Chondrocyte (in vitro differentiated cells): ENCODE results near the gene COQ7. TPM values are rescaled to one million over a fixed set of nuclear protein-coding genes. Genes with fewer than 3 reads are reported as not detected.

Source experiments
- DNase-seq: peaks from one replicate; pipeline ENCODE4 v3.0.0; 2021; ENCODE audit warnings: mixed read lengths, low spot score
- H3K27ac Mint-ChIP-seq: one replicate; pipeline ENCODE4 v1.8.0; 2021; ENCODE audit warnings: mild to moderate bottlenecking, moderate library complexity, mixed read lengths; ENCODE audit not compliant: unreplicated experiment
- H3K27me3 Mint-ChIP-seq: 2 replicates; pipeline ENCODE4 v1.8.0; 2021; ENCODE audit warnings: low read depth, mixed read lengths
- H3K36me3 Mint-ChIP-seq: 2 replicates; pipeline ENCODE4 v1.8.0; 2021; ENCODE audit warnings: low read depth, mixed read lengths
- H3K4me1 Mint-ChIP-seq: 2 replicates; pipeline ENCODE4 v1.8.0; 2021; ENCODE audit warnings: low read depth, mild to moderate bottlenecking, mixed read lengths
- H3K4me3 Mint-ChIP-seq: one replicate; pipeline ENCODE4 v1.8.0; 2021; ENCODE audit warnings: mild to moderate bottlenecking, moderate library complexity, mixed read lengths; ENCODE audit not compliant: unreplicated experiment
- H3K9me3 Mint-ChIP-seq: 2 replicates; pipeline ENCODE4 v1.8.0; 2021; ENCODE audit warnings: low read depth, mixed read lengths
- total RNA-seq: library from RNA; stranded (reverse); gene quantifications from 3 replicates; pipeline ENCODE4 v1.2.1, GENCODE V29; 2021
- TF ChIP-seq, protein P1 (sequence below): fragments of 200-600 bp; sonication (generic); IDR thresholded peaks from 2 replicates; pipeline ENCODE4 v1.5.0; 2021; ENCODE audit warnings: antibody characterized with exemption, mild to moderate bottlenecking, moderate library complexity

The COQ7 gene
- total RNA-seq, 1 donor from 2014 or later = 20.7 TPM

DNA sequence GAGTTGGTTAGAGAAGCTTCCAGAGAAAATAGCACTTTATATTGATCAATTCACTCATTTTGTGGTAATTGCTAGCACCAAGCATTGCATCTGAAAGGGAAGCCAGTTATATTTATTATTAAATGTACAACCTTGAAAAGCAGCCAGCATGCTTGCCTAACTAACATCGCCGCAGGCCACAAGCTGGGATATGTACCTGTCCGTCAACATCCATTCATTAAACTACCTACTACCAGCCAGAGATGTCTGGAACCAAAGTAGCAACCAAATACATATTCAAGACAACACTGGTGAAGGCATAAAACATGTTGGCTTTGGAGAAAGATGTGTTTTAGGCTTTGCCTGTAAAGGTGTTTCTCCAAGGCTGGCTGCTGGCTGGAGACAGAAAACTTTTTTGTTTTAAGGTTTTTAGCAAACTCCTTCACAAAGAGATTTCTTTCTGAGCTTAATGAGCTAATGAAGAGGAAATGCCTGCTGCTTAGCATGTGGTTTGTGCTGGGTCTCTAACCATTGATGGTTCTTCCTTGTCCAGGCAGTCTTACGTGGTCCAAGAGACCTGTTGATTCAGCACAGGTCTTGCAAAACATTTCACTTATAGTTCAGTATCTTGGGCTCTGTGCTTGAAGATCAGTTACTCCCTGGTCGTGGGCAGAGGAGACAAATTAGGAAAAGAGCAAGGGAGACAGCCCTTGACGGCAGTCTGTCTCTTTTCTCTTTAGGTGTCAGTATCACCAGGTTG is 49.5 kb downstream of the COQ7 start:
- Mint-ChIP-seq H3K36me3 (peaks cover 6% of the 10 kb centered on the region), H3K27me3 (no peaks in the 10 kb centered on the region), H3K9me3 (no peaks in the 10 kb centered on the region), H3K4me3 (peak overlapping the region; percentile 26), H3K4me1 (peaks cover 63% of the 10 kb centered on the region), H3K27ac (peak overlapping the region; percentile 85)
- DNase-seq = no peak
- TF ChIP-seq, protein P1, sequence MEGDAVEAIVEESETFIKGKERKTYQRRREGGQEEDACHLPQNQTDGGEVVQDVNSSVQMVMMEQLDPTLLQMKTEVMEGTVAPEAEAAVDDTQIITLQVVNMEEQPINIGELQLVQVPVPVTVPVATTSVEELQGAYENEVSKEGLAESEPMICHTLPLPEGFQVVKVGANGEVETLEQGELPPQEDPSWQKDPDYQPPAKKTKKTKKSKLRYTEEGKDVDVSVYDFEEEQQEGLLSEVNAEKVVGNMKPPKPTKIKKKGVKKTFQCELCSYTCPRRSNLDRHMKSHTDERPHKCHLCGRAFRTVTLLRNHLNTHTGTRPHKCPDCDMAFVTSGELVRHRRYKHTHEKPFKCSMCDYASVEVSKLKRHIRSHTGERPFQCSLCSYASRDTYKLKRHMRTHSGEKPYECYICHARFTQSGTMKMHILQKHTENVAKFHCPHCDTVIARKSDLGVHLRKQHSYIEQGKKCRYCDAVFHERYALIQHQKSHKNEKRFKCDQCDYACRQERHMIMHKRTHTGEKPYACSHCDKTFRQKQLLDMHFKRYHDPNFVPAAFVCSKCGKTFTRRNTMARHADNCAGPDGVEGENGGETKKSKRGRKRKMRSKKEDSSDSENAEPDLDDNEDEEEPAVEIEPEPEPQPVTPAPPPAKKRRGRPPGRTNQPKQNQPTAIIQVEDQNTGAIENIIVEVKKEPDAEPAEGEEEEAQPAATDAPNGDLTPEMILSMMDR = no peak

DNA sequence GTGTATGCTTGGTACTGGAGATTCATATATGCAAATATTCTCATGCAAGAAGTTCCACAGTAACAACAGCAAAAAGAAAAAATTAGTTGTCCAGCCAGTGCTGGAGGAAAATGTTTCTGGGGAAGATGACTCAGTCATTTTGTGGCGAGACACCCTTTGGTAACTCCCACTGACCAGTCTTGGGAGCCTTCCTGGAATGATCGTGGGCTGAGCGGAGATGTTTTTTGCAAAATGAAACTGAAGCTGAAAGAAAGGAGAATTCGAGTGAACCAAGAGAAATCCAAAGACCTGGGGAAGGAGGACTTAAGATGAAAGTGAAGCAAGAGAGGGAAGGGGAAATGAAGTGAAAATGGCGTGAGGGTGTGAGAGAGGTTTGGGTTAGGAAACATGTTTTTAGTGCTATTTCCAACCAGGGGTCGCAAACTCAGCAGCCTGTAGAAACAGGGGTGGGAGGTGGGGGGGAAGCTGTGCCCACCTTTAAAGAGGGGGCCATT is 51.6 kb downstream of the COQ7 start:
- peak overlapping the region; percentile 83 for H3K4me3 Mint-ChIP-seq
- no peaks in the 10 kb centered on the region for H3K9me3 Mint-ChIP-seq
- no peaks in the 10 kb centered on the region for H3K27me3 Mint-ChIP-seq
- TF ChIP-seq, protein P1 = no peak
- peaks cover 50% of the 10 kb centered on the region for H3K4me1 Mint-ChIP-seq
- H3K27ac Mint-ChIP-seq = peak overlapping the region; percentile 99
- H3K36me3 Mint-ChIP-seq = peaks cover 14% of the 10 kb centered on the region
- DNase-seq = no peak

DNA sequence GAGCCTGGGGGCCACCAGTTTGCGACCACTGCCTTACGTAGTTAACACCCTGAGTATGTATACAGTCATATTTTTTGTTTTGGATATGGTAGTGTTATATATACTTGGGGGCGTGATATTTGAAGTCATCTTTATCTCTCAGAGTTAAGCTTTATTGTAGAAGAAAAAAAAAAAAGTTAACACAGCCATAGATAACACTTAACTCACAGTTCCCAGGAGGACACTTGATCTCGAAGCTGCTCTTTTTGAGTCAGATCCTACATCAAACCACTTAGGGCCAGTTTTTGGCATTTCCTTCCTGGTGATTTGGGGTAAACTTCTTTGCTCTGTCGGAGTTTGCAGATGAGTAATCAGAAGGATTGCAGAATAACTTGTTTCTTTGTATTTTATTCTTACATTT is 52.1 kb downstream of the COQ7 start:
- peak overlapping the region; percentile 83 for H3K4me3 Mint-ChIP-seq
- DNase-seq = no peak
- TF ChIP-seq, protein P1 = no peak
- H3K36me3 Mint-ChIP-seq = peaks cover 14% of the 10 kb centered on the region
- H3K27ac Mint-ChIP-seq = peak overlapping the region; percentile 99
- H3K9me3 Mint-ChIP-seq = no peaks in the 10 kb centered on the region
- peaks cover 50% of the 10 kb centered on the region for H3K4me1 Mint-ChIP-seq
- H3K27me3 Mint-ChIP-seq = no peaks in the 10 kb centered on the region

DNA sequence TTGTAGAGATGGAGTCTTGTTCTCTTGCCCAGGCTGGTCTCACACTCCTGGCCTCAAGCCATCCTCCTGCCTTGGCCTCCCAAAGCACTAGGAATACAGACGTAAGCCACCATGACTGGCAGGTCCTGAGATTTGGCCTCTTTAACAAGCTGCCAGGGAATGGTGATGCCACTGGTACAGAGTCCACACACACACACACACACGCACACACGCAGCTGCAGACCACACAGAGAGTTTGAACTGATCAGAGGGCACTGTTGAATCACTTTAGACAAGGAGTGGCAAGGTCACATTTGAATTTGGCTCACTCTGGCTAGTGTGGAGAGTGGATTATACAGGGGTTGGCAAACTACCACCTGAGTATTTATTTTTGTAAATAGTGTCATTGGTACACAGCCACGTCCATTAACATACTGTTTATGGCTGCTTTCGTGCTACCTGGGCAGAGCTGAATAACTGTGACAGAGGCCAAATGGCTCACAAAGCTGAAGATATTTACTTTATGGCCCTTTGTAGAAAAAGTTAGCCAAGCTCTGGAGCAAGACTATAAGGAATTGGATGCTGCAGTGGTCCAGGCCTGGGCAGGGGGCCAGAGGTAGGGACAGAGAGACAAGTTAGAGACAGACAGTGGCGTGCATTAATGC is 56.2 kb downstream of the COQ7 start:
- TF ChIP-seq, protein P1 = no peak
- no peak for DNase-seq
- Mint-ChIP-seq H3K36me3 (peaks cover 15% of the 10 kb centered on the region), H3K27ac (peak overlapping the region; percentile 32), H3K9me3 (no peaks in the 10 kb centered on the region), H3K4me3 (no peak overlapping the region), H3K27me3 (no peaks in the 10 kb centered on the region), H3K4me1 (peaks cover 19% of the 10 kb centered on the region)

DNA sequence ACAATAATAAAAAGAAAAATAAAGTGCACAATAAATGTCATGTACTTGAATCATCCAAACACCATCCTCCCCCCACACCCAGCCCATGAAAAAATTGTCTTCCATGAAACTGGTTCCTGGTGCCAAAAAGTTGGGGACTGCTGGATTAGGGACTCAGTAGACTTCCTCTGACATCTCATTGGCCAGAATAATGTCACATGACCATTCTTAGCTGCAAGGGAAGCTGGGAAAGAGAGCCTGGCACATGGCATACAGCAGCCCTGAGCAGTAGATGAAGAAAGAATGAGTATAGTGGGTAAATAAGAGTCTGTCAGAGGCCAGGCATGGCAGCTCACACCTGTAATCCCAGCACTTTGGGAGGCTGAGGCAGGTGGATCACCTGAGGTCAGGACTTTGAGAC is 58.9 kb downstream of the COQ7 start:
- no peaks in the 10 kb centered on the region for H3K9me3 Mint-ChIP-seq
- no peak overlapping the region for H3K27ac Mint-ChIP-seq
- H3K4me3 Mint-ChIP-seq = no peak overlapping the region
- no peak for DNase-seq
- H3K4me1 Mint-ChIP-seq = peaks cover 23% of the 10 kb centered on the region
- TF ChIP-seq, protein P1 = no peak
- peaks cover 14% of the 10 kb centered on the region for H3K36me3 Mint-ChIP-seq
- no peaks in the 10 kb centered on the region for H3K27me3 Mint-ChIP-seq
